Breast epithelium (tissue), 4 donors: ENCODE data around the gene ZNF700. TPM values are rescaled to one million over a fixed set of nuclear protein-coding genes. Genes with fewer than 3 reads are reported as not detected.

ENCODE experiments used
- DNase-seq, 2 donors: peaks; one replicate each; pipeline ENCODE4 v3.0.0-alpha.2; 2019; ENCODE audit warnings: low spot score in 2 of 2
- H3K27ac ChIP-seq, 2 donors: fragments of 200-600 bp; sonication (generic) in 1 of 2; one replicate each; pipeline ENCODE4 v1.5.1; 2016 to 2019; ENCODE audit warnings: mild to moderate bottlenecking in 1 of 2
- H3K27me3 ChIP-seq, 2 donors: fragments of 200-600 bp; sonication (generic) in 1 of 2; one replicate each; pipeline versions ENCODE4 v1.5.1 to v1.6.0; 2017 to 2019; ENCODE audit warnings: control low read depth in 1 of 2, mild to moderate bottlenecking in 1 of 2
- H3K36me3 ChIP-seq: fragments of 200-600 bp; one replicate; pipeline ENCODE4 v1.5.1; 2019
- H3K4me1 ChIP-seq, 2 donors: fragments of 200-600 bp; sonication (generic); one replicate each; pipeline ENCODE4 v1.5.1; 2016 to 2019; ENCODE audit warnings: control low read depth in 1 of 2
- H3K4me3 ChIP-seq, 3 donors: fragments of 200-600 bp; sonication (generic); 1 replicate in 2 of 3; 2 replicates in 1 of 3; pipeline ENCODE4 v1.5.1; 2016 to 2019; ENCODE audit warnings: mild to moderate bottlenecking in 3 of 3, moderate library complexity in 2 of 3
- H3K9me3 ChIP-seq, 2 donors: fragments of 200-600 bp; sonication (generic) in 1 of 2; one replicate each; pipeline ENCODE4 v1.5.1; 2016 to 2019; ENCODE audit warnings: control low read depth in 1 of 2
- POLR2A ChIP-seq: fragments of 450-650 bp; IDR thresholded peaks from one replicate; pipeline ENCODE4 v1.6.1; 2016; ENCODE audit warnings: antibody characterized with exemption, mild to moderate bottlenecking, moderate library complexity
- POLR2AphosphoS5 ChIP-seq, 3 donors: sonication (generic); formaldehyde crosslinking; IDR thresholded peaks; one replicate each; pipeline ENCODE4 v1.6.1; 2017; ENCODE audit warnings: antibody characterized with exemption in 3 of 3
- intact Hi-C: fragments of 100-400 bp; cut with DNase I; formaldehyde crosslinking; loops from one replicate; pipeline ENCODE4 v1.15.1; 2023; ENCODE audit warnings: low total_unique reads
- total RNA-seq, 3 donors: library from RNA; depleted of rRNA; stranded (reverse); fragments of >200 nt; gene quantifications; one replicate each; pipeline ENCODE4 v1.1.0, GENCODE V29; 2016
- TF ChIP-seq, protein P1 (sequence below), 3 donors: fragments of 450-650 bp; IDR thresholded peaks; one replicate each; pipeline ENCODE4 v1.5.1; 2016 to 2017; ENCODE audit warnings: antibody characterized with exemption in 3 of 3, mild to moderate bottlenecking in 3 of 3, moderate library complexity in 3 of 3

The ZNF700 gene
- total RNA-seq, 3 donors from 2014 or later, result 13.8 to 32.9 (median 22.3) TPM

DNA sequence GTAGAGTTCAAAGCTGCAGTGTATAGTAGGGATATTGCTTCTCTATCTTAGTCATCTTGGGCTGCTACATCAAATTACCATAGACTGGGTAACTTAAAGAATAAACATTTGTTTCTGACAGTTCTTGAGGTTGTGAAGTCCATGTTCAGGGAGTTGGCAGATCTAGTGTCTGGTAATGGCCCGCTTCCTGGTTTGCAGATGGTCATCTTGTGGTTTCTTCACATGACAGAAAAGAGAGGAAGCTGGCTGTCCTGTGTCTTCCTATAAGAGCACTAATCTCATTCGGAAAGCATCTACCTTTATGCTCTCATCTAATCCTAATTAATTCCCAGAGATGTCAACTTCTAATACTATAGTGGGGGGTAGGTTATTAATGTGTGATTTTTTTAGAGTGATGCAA lies 46.1 kb downstream of the ZNF700 start:
- H3K9me3 ChIP-seq, result peaks cover 14 to 33% of the 10 kb centered on the region in 2 donors
- H3K4me1 ChIP-seq, result no peaks in the 10 kb centered on the region
- no peak overlapping the region for H3K27ac ChIP-seq
- H3K4me3 ChIP-seq, result no peak overlapping the region
- H3K27me3 ChIP-seq, result no peaks in the 10 kb centered on the region
- intact Hi-C loops, result no loop called here
- TF ChIP-seq POLR2AphosphoS5 (IDR thresholded peaks at IDR 0.05), result no peak
- TF ChIP-seq POLR2A, result no peak
- TF ChIP-seq, protein P1, sequence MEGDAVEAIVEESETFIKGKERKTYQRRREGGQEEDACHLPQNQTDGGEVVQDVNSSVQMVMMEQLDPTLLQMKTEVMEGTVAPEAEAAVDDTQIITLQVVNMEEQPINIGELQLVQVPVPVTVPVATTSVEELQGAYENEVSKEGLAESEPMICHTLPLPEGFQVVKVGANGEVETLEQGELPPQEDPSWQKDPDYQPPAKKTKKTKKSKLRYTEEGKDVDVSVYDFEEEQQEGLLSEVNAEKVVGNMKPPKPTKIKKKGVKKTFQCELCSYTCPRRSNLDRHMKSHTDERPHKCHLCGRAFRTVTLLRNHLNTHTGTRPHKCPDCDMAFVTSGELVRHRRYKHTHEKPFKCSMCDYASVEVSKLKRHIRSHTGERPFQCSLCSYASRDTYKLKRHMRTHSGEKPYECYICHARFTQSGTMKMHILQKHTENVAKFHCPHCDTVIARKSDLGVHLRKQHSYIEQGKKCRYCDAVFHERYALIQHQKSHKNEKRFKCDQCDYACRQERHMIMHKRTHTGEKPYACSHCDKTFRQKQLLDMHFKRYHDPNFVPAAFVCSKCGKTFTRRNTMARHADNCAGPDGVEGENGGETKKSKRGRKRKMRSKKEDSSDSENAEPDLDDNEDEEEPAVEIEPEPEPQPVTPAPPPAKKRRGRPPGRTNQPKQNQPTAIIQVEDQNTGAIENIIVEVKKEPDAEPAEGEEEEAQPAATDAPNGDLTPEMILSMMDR (IDR thresholded peaks at IDR 0.05), result no peak
- DNase-seq, result no peak
- no peaks in the 10 kb centered on the region for H3K36me3 ChIP-seq

DNA sequence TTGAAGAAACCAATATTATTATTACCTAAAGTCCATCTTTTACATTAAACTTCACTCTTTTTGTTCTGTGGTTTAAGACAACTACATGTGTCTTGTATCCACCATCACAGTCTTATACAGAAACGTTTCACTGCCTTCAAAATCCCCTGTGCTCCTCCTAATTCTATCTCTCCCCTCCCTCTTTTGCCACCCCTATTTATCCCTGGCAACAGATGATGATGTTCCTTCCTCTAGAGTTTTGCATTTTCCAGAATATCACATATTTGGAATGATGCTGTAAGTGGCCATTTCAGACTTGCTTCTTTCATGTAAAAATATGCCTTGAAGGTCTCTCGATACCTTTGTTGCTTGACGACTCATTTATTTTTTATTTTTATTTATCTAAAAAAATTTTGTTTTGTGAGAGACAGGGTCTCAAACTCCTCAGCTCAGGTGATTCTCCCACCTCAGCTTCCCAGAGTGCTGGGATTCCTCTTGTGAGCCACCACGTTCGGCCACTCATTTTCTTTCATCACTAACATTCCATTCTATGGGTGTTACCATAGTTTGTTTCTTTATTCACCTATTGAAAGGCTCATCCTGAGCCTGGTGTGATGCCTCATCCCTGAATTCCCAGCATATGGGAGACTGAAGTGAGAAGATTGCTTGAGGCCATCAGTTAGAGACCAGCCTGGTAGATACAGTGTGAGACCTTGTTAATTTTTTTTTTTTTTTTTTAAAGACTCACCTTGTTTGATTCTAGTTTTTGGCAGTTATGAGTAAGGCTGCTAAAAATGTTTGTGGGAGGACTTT lies 48.3 kb downstream of the ZNF700 start:
- Histone ChIP-seq H3K9me3 (peaks cover 29 to 52% of the 10 kb centered on the region in 2 donors), H3K27me3 (no peaks in the 10 kb centered on the region), H3K27ac (no peak overlapping the region), H3K36me3 (peaks cover 5% of the 10 kb centered on the region), H3K4me1 (no peaks in the 10 kb centered on the region), H3K4me3 (no peak overlapping the region)
- intact Hi-C loops, result no loop called here
- no peak for DNase-seq
- TF ChIP-seq, protein P1 (IDR thresholded peaks at IDR 0.05), result no peak
- TF ChIP-seq POLR2A, result no peak
- no peak for TF ChIP-seq POLR2AphosphoS5 (IDR thresholded peaks at IDR 0.05)

DNA sequence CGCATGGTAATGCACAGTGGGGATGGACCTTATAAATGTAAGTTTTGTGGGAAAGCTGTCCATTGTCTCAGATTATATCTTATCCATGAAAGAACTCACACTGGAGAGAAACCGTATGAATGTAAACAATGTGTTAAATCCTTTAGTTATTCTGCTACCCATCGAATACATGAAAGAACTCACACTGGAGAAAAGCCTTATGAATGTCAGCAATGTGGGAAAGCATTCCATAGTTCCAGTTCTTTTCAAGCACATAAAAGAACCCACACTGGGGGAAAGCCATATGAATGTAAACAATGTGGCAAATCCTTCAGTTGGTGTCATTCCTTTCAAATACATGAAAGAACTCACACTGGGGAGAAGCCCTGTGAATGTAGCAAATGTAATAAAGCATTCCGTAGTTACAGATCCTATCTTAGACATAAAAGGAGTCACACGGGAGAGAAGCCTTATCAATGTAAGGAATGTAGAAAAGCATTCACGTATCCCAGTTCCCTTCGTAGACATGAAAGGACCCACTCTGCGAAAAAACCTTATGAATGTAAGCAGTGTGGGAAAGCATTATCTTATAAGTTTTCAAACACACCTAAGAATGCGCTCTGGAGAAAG lies 53.7 kb downstream of the ZNF700 start:
- Histone ChIP-seq H3K9me3 (peaks cover 68 to 93% of the 10 kb centered on the region in 2 donors), H3K27me3 (no peaks in the 10 kb centered on the region), H3K4me3 (no peak overlapping the region), H3K27ac (no peak overlapping the region), H3K36me3 (peaks cover 5% of the 10 kb centered on the region), H3K4me1 (no peaks in the 10 kb centered on the region)
- intact Hi-C loops, result no loop called here
- DNase-seq, result no peak
- TF ChIP-seq POLR2A (no peak), POLR2AphosphoS5 (IDR thresholded peaks at IDR 0.05) (no peak)
- TF ChIP-seq, protein P1 (IDR thresholded peaks at IDR 0.05), result no peak

DNA sequence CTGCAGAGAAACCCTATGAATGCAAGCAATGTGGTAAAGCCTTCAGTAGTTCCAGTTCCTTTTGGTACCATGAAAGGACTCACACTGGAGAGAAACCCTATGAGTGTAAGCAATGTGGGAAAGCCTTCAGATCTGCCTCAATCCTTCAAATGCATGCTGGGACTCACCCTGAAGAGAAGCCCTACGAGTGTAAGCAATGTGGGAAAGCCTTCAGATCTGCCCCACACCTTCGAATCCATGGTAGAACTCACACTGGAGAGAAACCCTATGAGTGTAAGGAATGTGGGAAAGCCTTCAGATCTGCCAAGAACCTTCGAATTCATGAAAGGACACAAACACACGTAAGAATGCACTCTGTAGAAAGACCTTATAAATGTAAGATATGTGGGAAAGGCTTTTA lies 54.6 kb downstream of the ZNF700 start:
- TF ChIP-seq, protein P1 (IDR thresholded peaks at IDR 0.05), result no peak
- TF ChIP-seq POLR2AphosphoS5 (IDR thresholded peaks at IDR 0.05) (no peak), POLR2A (no peak)
- Histone ChIP-seq H3K27ac (no peak overlapping the region), H3K9me3 (peaks cover 65 to 91% of the 10 kb centered on the region in 2 donors), H3K36me3 (peaks cover 5% of the 10 kb centered on the region), H3K4me1 (no peaks in the 10 kb centered on the region), H3K4me3 (peak overlapping the region in 1 of 3 donors; percentile 14), H3K27me3 (no peaks in the 10 kb centered on the region)
- intact Hi-C loops, result no loop called here
- DNase-seq, result no peak

DNA sequence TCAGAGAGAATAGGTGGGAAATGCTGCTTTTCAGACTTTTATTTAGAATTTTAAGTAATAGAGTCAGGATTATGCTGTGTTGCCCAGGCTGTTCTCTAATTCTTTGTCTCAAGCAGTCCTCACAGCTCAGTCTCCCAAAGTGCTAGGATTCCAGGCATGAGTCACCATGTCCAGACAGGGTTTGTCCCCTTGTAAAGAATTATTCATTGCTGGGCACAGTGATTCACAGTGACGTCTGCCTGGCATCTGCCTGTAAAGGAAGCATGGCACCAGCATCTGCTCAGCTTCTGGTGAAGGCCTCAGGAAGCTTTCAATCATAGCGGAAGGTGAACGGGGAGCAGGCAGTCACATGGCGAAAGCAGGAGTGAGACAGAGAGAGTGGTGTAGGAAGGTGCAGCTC lies 57.6 kb downstream of the ZNF700 start:
- intact Hi-C loops, result loop anchor here (10.0 kb wide), 1 partner anchor 48 kb away; no protein-coding TSS in a partner anchor
- TF ChIP-seq, protein P1 (IDR thresholded peaks at IDR 0.05), result no peak
- TF ChIP-seq POLR2AphosphoS5 (IDR thresholded peaks at IDR 0.05) (no peak), POLR2A (no peak)
- H3K27me3 ChIP-seq, result no peaks in the 10 kb centered on the region
- no peak overlapping the region for H3K27ac ChIP-seq
- H3K9me3 ChIP-seq, result peaks cover 45 to 64% of the 10 kb centered on the region in 2 donors
- DNase-seq, result no peak
- H3K4me3 ChIP-seq, result no peak overlapping the region
- H3K36me3 ChIP-seq, result peaks cover 4% of the 10 kb centered on the region
- H3K4me1 ChIP-seq, result no peaks in the 10 kb centered on the region
